Epithelial cell of proximal tubule (primary cell): ENCODE data around the gene OCEL1. TPM values are rescaled to one million over a fixed set of nuclear protein-coding genes. Genes with fewer than 3 reads are reported as not detected.

Experiments
- DNase-seq: peaks from one replicate; pipeline ENCODE4 v3.0.0-alpha.2; 2011; ENCODE audit warnings: low read depth
- H3K4me3 ChIP-seq: 2 replicates; pipeline ENCODE4 v1.5.1; 2011; ENCODE audit warnings: low read depth, mild to moderate bottlenecking, low read length
- CTCF ChIP-seq: conservative IDR thresholded peaks from 2 replicates; pipeline ENCODE4 v1.5.1; 2012; ENCODE audit warnings: low read depth, mild to moderate bottlenecking, low read length
- total RNA-seq: library from RNA; depleted of rRNA; stranded (reverse); fragments of >200 nt; gene quantifications from 2 replicates; pipeline ENCODE4 v1.2.3, GENCODE V29; 2015

The OCEL1 gene
- total RNA-seq, 1 donor from 2014 or later, result 8.1 TPM

DNA sequence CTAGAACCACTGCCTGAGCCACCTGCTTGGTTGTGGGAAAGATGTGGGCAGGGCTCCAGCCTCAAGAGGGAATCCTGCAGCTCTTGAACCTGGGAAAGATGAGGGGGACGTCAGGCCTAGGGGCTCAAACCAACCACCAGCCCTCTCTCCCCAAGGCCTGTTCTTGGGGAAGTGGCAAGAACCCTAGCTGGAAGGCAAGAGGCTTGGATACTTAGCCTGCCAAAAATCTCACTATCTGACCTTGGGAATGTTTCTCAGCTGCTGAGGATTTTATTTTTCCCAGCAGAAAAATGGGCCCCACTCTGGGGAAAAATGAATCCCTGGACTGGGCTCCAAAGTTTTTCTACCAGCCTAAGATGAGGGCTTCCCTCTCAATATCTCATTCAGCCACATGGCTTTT lies 33.9 kb downstream of the OCEL1 start:
- H3K4me3 ChIP-seq, result no peak overlapping the region
- DNase-seq, result no peak
- TF ChIP-seq CTCF, result no peak

DNA sequence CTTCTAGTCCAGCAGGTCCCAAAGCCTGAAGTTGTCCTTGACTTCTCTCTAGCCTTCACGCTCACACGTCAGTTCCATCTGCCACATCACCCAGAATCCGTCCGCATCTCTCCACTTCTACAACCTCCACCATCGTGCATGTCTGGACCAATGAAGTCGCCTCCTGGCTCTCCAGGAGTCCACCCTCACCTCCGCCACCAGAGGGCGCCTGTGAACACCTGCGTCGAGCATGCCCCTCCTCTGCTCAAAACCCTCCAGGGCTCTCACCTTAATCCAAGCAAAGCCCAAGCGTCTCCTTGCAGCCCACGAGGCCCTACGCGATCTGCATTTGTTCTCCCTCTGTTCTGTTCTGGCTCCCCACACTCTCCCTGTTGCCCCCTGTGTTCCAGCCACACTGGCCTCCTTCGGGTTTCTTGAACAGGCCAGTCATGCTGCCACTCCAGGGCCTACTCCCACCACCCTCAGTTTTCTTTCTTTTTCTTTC lies 34.9 kb downstream of the OCEL1 start:
- TF ChIP-seq CTCF, result peak; percentile 87

DNA sequence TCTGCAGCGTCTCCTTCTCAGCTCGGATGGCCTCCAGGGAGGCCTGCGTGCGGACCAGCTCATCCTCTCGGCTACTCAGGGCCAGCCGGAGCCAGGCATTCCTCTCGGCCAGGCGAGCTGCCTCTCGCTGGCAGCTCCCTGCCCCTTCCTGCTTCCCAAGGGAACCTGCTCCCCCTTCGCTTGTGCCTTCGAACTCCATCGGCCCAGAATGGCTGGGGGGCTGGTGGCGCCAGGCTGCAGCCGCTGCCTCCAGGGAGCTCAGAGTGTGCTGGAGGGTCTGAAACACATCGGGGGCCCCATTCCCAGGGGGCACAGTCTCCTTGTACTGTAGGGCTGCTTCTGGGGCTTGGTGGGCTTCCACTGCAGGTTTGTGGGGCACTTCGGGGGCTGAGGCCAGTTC lies 36.5 kb downstream of the OCEL1 start:
- H3K4me3 ChIP-seq, result no peak overlapping the region
- TF ChIP-seq CTCF, result no peak
- no peak for DNase-seq

More for the DNA sequence above, 34.9 kb downstream of the OCEL1 start:
- no peak overlapping the region for H3K4me3 ChIP-seq
- no peak for DNase-seq

GRCh38 chr19:17263712-17264640 lies 38.0 kb downstream of the OCEL1 start:
- TF ChIP-seq CTCF, result no peak
- H3K4me3 ChIP-seq, result no peak overlapping the region
- no peak for DNase-seq

- DNase-seq, result no peak
- H3K4me3 ChIP-seq, result no peak within 1 kb of the TSS
- no peak for TF ChIP-seq CTCF
Measured at GRCh38 chr19:17264641-17264979, 38.6 kb downstream of the OCEL1 start, which contains the start of gene USHBP1. TSS of gene USHBP1 (minus strand) at chr19:17264745. CDS start at chr19:17264299, 446 bp downstream.

GRCh38 chr19:17266026-17266425 lies 40.0 kb downstream of the OCEL1 start:
- H3K4me3 ChIP-seq, result no peak overlapping the region
- no peak for TF ChIP-seq CTCF
- DNase-seq, result no peak
